Right hindlimb (tissue), 1 donor: Measurements from ENCODE around the gene RBM33.

ENCODE experiments used
- DNase-seq: peaks from one replicate; pipeline ENCODE4 v3.0.0-alpha.2; 2018

The RBM33 gene

DNA sequence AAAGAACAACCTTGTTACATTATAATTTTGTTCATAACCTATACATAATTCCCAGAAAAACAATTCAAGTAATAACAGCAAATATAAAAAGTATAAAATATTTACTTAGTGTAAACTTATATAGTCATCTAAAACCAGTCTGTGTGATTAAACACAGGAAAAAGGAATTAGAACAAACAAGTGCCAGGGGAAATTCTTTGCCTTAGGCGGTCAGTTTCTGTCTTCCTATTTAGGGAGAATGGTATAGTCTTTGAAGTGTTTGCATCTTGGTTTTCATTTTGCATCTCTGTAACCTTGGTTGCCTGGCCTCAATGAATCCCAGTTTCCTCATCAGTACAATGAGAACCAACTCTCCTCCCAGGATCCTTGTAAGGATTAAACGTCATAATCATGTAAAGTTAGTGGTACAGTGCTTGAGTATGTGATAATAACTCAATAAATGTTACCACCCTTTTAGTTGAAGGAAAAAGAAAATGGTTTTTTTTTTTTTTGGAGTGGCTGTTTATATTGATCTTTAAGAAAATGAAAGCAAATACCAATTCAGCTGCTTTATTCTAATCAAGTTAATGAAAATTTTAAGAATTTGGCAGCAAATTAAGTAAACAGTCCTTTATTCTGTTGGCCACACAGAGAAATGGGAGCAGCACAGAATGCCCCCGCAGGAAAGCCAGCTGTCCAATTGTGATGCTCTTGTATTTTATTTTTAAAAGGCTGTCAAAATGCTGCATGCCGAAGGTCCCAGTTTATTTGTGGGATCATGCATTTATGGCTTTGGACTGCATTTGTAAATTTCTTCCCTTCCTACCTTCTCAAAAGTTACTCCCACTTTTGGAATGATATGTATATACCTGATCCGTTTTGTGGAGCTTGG is 106.0 kb downstream of the RBM33 start:
- no peak for DNase-seq

GRCh38 chr7:155751409-155751808 is 106.9 kb downstream of the RBM33 start:
- DNase-seq, result no peak

- DNase-seq, result no peak
Measured at GRCh38 chr7:155752756-155753445, 108.4 kb downstream of the RBM33 start.

GRCh38 chr7:155753446-155753965 is 109.0 kb downstream of the RBM33 start:
- no peak for DNase-seq

GRCh38 chr7:155754165-155754564 is 109.7 kb downstream of the RBM33 start:
- DNase-seq, result no peak

- DNase-seq, result no peak
Measured at GRCh38 chr7:155755026-155755425, 110.6 kb downstream of the RBM33 start.

DNA sequence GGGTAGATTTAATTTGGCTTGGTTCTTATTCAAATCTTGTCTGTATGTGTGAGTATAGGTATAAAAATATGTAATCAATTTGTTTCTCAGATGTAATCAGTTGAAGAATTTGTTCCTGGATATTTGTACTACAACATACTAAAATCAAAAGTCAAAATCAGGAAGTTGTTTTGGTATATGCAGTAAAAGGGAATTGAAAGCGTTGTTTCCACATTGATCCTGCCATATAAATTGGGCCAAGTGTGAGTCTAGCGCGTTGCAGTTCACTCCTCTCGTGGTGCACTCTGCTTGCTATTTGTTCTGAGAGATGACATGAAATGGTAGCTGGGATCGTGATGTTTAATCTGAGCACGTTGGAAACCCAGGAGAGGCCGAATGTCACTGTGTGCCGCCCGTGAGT is 111.9 kb downstream of the RBM33 start:
- no peak for DNase-seq

DNA sequence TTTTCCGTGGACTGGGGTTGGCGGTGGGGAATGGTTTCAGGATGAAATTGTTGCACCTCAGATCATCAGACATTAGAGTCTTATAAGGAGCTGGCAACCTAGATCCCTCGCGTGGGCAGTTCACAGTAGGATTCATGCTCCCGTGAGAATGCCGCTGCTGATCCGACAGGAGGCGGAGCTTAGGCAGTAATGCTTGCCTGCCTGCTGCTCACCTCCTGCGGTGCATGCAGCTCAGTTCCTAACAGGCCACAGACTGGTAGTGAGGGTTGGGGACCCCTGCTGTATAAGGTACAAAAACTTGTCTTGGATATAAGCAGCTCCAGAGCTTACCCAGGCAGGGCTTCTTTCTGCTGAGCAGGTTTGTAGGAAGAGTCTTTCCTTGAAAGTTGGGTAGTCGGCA is 113.9 kb downstream of the RBM33 start:
- no peak for DNase-seq

GRCh38 chr7:155759740-155760430 is 115.4 kb downstream of the RBM33 start:
- DNase-seq, result no peak

DNA sequence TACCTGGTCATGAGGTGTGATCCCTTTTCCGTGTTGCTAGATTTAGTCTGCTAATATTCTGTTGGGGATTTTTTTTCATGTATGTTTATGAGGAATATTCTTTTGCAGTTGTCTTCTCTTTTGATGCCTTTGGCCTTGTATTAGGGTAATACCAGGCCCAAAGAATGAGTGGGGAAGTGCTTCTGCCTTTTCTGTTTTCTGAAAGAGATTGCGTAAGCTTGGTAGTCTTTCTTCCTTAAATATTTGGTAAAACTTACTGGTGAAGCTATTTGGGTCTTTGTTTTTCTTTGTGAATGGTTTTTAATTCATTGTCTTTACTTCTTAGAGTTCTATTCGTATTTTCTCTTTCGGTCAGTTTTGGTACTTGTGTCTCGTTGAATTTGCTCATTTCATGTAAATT is 116.7 kb downstream of the RBM33 start:
- DNase-seq, result no peak

GRCh38 chr7:155762036-155762435 is 117.6 kb downstream of the RBM33 start:
- no peak for DNase-seq

GRCh38 chr7:155762655-155763054 is 118.2 kb downstream of the RBM33 start:
- no peak for DNase-seq

DNA sequence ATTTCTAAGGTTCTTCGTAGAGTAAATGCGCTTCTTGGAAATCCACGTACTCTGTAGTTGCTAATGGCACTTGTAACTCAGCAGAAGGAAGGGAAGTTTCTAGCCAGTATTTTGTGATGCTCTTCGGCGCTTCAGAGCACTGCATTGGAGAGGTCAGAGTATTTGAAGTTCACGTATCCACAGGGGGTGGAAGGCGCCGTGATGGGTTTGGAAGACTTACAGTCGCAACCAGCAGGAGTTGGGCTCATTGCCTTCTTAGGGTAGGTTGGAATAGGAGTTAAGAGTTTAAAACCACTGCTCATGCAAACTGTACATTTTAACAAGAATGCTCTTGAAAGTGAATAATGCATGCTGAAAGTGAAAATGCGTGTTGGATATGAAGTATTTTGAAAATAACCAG is 118.7 kb downstream of the RBM33 start:
- no peak for DNase-seq

- peak; percentile 51 for DNase-seq
Measured at GRCh38 chr7:155763691-155764437, 119.4 kb downstream of the RBM33 start.

- DNase-seq, result no peak
Measured at GRCh38 chr7:155764438-155764793, 120.0 kb downstream of the RBM33 start.

GRCh38 chr7:155765458-155765857 is 121.0 kb downstream of the RBM33 start:
- DNase-seq, result no peak

DNA sequence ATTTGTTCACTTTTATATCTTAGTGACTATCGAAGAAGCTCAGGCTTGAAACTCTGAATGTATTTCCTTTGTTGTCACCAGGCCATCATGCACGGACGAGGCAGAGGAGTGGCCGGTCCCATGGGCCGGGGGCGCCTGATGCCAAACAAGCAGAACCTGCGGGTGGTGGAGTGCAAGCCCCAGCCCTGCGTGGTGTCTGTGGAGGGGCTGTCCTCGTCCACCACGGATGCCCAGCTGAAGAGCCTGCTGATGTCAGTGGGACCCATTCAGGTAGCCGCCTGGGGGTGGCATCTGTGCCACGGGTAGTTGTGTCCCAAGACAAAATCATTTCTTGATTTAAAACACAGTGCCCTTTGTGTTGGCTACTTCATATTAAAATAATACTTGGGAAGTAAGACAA is 121.9 kb downstream of the RBM33 start:
- no peak for DNase-seq

DNA sequence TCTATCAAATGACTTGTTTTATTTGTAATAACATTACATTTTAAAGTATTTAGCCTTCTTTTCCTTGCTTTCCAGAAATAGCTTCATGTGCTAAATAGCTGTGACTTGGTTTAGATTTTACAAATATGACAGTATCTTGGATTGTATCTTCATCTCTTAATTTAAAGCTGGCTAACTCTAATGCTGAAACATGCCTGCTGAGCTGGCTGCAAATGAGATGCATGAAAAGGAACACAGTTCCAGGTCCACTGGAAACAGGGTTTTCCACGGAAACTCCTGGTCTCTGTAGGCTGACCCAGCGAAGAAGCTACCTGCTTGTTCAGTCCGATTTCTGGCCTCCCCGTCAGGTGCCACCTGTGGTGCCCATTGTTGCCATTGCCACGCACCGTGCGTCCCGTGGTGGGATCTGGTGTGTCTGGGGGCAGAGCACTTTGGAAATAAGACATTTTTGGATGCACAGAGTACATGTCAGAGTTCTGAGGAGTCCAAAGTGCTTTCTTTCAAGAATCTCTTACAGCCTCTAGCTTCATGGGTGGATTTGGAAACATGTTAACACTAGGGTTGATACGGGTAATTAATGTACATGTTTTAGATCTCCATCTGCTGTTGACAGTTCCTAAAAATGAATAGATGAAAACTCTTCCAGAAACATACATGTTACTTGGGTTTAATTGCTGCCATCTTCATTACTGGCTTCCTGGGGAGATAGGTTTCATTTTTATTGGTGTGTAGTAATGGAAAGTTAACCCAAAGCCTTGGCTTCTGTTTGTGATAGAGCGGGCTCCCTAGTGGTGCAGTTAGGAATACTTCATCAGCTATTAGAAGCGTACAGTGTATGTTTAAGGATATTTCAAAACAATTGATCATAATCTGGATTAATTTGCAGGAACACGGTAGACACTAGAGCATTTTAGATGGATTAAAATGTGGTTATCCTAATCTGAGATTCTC is 122.8 kb downstream of the RBM33 start:
- no peak for DNase-seq

GRCh38 chr7:155769701-155770100 is 125.2 kb downstream of the RBM33 start:
- no peak for DNase-seq

DNA sequence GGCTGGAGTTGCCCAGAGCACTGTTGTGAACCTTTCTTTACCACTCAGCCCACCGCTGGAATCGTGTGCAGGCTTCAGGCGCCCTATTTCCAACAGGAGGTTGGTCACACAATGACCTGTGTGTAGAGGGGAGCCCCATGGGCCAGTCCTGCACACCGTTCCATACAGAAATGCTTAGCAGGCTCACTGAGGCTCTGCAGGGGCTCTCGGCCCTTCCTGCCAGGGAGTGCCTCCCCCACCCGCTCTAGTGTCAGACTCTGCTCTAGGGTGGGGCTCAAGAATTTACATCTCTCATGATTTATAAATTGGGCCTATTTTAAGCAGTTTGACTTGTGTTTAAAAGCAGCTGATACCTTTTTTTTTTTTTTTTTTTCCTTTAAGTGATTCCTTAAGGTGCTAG is 125.8 kb downstream of the RBM33 start:
- no peak for DNase-seq

DNA sequence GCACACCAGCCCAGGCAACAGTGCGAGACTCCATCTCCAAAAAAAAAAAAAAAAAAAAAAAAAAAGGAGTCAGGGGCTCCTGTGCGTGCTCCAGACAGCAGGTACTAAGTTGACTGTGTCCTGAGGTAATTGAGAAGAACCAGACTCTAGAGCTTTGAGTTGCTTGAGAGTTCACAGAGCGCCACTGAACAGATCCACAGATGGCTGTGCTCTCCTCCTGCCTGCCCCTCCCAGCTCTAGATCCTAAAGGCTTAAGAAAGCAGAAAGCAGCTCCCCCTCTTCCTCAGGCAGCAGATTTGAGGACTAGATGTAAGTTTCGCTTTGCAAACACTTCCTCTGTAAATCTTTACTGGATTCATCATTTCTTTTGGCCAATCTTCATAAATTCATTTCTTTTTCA is 129.1 kb downstream of the RBM33 start:
- no peak for DNase-seq

- DNase-seq, result no peak
Measured at GRCh38 chr7:155774947-155775346, 130.5 kb downstream of the RBM33 start.
